Epidermal melanocyte (primary cell): Measurements from ENCODE around the gene CCDC86.

Experiments
- DNase-seq: peaks from one replicate; pipeline ENCODE4 v3.0.0; 2011; ENCODE audit warnings: low spot score; ENCODE audit not compliant: insufficient read length

Gene CCDC86

DNA sequence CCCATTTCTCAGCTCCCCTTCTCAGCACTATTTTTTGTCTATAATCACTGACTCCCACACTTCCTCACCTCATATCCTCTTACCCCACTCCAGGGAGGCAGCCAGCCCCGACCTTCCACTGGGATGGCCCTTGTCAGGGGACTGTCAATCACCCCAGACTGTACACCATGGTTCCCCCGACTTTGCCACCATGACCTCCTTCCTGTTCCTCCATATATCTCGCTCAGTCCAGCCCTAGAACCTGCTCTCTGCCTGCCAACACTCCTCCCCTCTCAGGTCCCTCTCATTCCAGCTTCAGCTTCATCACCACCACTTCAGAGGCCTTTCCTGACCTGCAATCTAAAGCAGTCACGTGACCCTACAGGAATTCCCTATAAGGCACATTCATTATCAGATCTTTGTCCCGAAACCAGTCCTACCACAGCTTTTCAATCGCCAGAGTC lies 48.0 kb downstream of the CCDC86 start:
- no peak for DNase-seq

DNA sequence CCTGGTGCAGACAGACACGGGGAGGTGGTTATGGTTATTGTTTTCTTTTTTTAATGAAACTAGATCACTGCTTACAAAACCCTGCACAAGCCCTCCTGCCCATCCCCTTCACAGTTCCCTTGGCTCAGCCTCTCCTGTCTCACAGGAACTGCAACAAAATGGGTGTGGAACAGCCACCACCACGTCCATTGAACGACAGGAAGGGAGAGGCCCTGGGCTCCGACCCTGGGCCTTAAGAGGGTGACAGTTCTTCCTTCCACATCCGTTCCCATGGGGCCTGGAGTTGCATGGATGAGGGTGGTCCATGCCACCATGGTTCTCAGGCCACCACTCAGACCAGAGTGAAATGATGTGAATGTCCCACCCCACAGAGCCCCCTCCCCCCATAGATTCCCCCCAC lies 48.8 kb downstream of the CCDC86 start:
- DNase-seq, result no peak

GRCh38 chr11:60891103-60891741 lies 49.3 kb downstream of the CCDC86 start:
- DNase-seq, result no peak

GRCh38 chr11:60895687-60896086 lies 53.8 kb downstream of the CCDC86 start:
- no peak for DNase-seq

- DNase-seq, result no peak
These were observed 55.6 kb downstream of the CCDC86 start for GRCh38 chr11:60897496-60897895.

DNA sequence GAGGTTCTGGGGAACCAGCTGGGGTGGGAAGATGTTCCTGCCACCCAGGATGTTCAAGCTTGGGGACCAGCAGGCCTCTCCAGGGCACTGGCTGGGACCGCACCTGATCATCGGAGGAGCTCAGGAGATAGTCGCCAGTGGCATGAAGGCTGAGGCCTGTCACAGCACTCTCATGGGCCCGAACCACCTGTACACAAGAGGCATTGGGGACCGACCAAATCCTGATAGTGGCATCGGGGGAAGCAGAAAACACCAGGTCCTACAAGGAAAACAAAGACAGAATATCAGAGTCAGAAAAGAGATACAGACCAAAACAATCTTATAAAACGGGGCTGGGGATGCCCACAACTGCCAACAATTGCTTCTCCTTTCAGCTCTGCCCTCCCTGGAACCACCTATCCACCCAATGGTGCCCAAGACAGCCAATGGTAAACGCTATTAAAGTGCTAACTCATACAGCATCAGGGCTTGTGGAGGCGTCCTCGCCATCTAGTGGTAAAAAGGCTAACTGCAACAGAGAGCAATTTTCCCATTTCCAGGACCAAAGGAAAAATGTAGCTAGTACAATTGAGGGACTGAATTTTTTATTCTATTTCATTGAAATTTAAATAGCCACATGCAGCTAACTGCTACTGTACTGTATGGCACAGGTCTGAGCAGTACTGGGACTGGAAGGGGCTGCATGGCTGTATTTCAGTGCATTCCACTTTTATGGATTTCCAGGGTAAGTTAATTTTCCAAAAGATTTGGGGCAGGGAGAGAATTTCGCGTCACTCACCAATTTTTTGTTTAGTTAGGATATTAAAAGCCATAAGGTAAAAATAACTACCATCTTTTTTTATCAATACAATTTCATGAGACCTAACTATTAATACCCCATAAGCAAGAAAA lies 57.4 kb downstream of the CCDC86 start:
- peak; percentile 64 for DNase-seq

DNA sequence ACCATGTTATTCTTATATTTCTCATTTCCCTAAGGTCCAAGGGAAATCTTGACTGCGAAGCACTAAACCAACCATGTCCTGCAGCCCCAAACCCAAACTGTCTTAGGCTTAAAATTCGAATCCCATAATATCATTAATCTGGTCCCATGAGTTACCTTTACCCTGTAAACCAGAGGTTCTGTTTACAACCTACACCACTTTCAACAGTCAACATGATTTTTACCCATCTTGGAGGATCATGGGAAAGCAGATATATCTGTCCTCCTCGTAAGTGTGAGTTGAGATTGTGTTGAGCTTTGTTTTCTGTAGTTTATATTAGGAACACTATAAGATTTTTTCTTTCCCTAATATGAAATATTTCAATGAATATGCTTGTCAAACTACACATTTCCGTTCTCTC lies 58.1 kb downstream of the CCDC86 start:
- DNase-seq, result no peak
